ENCODE measurements around the gene CCDC146.

GRCh38 chr7:77262316-77262715 lies 139.9 kb downstream of the CCDC146 start:
- TF ChIP-seq GATA2 (IDR thresholded peaks at IDR 0.05; ENCODE audit: low read depth, low read length) (no peak), GATA3 (IDR thresholded peaks at IDR 0.05; ENCODE audit: low read depth, low read length) (no peak)

Measured in SH-SY5Y (cell line).